HL-60 (cell line): ENCODE measurements around the gene SIGLEC10.
"Not testable (repeated sequence)": the region's sequence is repeated elsewhere in the genome, so short reads cannot be mapped to it uniquely, and the experiment has no call there.

Experiments
- DNase-seq, 2 experiments: peaks; one replicate each; pipeline ENCODE4 v3.0.0-alpha.2; 2010 to 2020; ENCODE audit warnings: low read depth in 1 of 2, low spot score in 1 of 2
- H3K27ac ChIP-seq: fragments of 250-450 bp; sonication (Bioruptor Pico); replicated peaks from 2 replicates; pipeline ENCODE4 v1.5.1; 2020; ENCODE audit warnings: mild to moderate bottlenecking, moderate library complexity
- H3K27me3 ChIP-seq: fragments of 250-450 bp; sonication (Bioruptor Pico); 2 replicates; pipeline ENCODE4 v1.5.1; 2021; ENCODE audit warnings: mild to moderate bottlenecking, moderate library complexity; ENCODE audit not compliant: insufficient read depth, poor library complexity, severe bottlenecking
- H3K4me3 ChIP-seq: replicated peaks from 2 replicates; pipeline ENCODE4 v1.5.1; 2011; ENCODE audit warnings: mild to moderate bottlenecking, control low read depth, low read length; ENCODE audit not compliant: insufficient read depth
- CTCF ChIP-seq: IDR thresholded peaks from one replicate; pipeline ENCODE4 v1.5.1; 2011; ENCODE audit warnings: low read length, control low read depth, inconsistent platforms; ENCODE audit not compliant: insufficient read depth
- GABPA ChIP-seq: IDR thresholded peaks from 2 replicates; pipeline ENCODE4 v1.6.1; 2012; ENCODE audit warnings: low read depth
- POLR2AphosphoS5 ChIP-seq: IDR thresholded peaks from 2 replicates; pipeline ENCODE4 v1.6.1; 2012; ENCODE audit warnings: low read depth
- REST ChIP-seq: IDR thresholded peaks from 2 replicates; pipeline ENCODE4 v1.6.1; 2012; ENCODE audit warnings: low read depth; ENCODE audit not compliant: insufficient replicate concordance
- SPI1 ChIP-seq: IDR thresholded peaks from 2 replicates; pipeline ENCODE4 v1.6.1; 2012; ENCODE audit warnings: low read depth, mild to moderate bottlenecking, borderline replicate concordance

Gene SIGLEC10

GRCh38 chr19:51421229-51422052, 4.0 kb upstream of the SIGLEC10 start:
- TF ChIP-seq SPI1 (no peak), REST (no peak), GABPA (no peak), POLR2AphosphoS5 (no peak), CTCF (no peak)
- DNase-seq = peak in 1 of 2 experiments; percentile 39
- Histone ChIP-seq H3K27me3 (no peaks in the 10 kb centered on the region), H3K27ac (no peak overlapping the region), H3K4me3 (no peak overlapping the region)

GRCh38 chr19:51420511-51420910, 3.1 kb upstream of the SIGLEC10 start:
- not testable (repeated sequence) for DNase-seq, H3K27ac ChIP-seq, H3K4me3 ChIP-seq, H3K27me3 ChIP-seq

GRCh38 chr19:51418707-51419106, 1.3 kb upstream of the SIGLEC10 start:
- no peak overlapping the region for H3K4me3 ChIP-seq
- DNase-seq = no peak
- no peak for TF ChIP-seq CTCF
- TF ChIP-seq REST = no peak
- TF ChIP-seq GABPA = no peak
- TF ChIP-seq SPI1 = no peak
- TF ChIP-seq POLR2AphosphoS5 = no peak

GRCh38 chr19:51417810-51418157, 342 bp upstream of the SIGLEC10 start:
- Histone ChIP-seq H3K4me3 (no peak overlapping the region), H3K27ac (peak overlapping the region; percentile 81), H3K27me3 (no peaks in the 10 kb centered on the region)
- DNase-seq = no peak
- TF ChIP-seq SPI1 (peak; percentile 75), CTCF (no peak)

More at GRCh38 chr19:51418707-51419106, 1.3 kb upstream of the SIGLEC10 start:
- no peaks in the 10 kb centered on the region for H3K27me3 ChIP-seq
- H3K27ac ChIP-seq = no peak overlapping the region

GRCh38 chr19:51416422-51416821, 1.0 kb downstream of the SIGLEC10 start:
- not testable (repeated sequence) for DNase-seq, H3K27me3 ChIP-seq, H3K27ac ChIP-seq, H3K4me3 ChIP-seq
